Umbilical cord (tissue), 2 donors: ENCODE data around the gene MEI4. TPM values are rescaled to one million over a fixed set of nuclear protein-coding genes. Genes with fewer than 3 reads are reported as not detected.
A peak's percentile ranks its signal among the peaks of the same experiment; 100 is the strongest.
"Not testable (repeated sequence)": the region's sequence is repeated elsewhere in the genome, so short reads cannot be mapped to it uniquely, and the experiment has no call there.

Experiments
- DNase-seq: peaks from one replicate; pipeline ENCODE4 v3.0.0-alpha.2; 2015; ENCODE audit warnings: low spot score
- total RNA-seq: library from RNA; depleted of rRNA; stranded (reverse); fragments of >200 nt; gene quantifications from one replicate; pipeline ENCODE4 v1.2.3, GENCODE V29; 2014; ENCODE audit warnings: low replicate concordance; ENCODE audit not compliant: insufficient read depth

Gene MEI4
- total RNA-seq, 1 donor from 2014 or later = 3.4 TPM

- DNase-seq = no peak
Observed at GRCh38 chr6:77674211-77674610, 21.4 kb downstream of the MEI4 start.

DNA sequence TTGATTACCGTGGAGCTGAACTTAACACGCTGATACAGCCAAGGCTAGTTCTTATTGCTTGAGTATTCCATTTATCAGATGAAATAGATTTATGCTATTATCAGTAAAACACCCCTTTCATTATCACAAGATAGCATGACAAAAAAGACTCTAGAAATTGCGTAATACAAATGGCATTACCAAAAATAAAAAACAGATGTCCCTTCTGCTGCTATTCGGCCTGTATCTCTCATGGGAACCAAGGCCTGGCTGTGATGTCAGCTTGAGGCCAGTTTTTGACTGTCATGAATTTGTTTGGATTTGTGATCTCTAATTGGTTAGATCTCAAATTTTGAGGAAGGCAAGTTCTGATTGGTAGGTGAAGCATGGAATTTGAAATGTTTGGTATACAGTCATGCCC, 25.2 kb downstream of the MEI4 start:
- DNase-seq = no peak

GRCh38 chr6:77683515-77683914, 30.7 kb downstream of the MEI4 start:
- no peak for DNase-seq

- no peak for DNase-seq
Observed at GRCh38 chr6:77686931-77687330, 34.1 kb downstream of the MEI4 start.

- DNase-seq = no peak
Observed at GRCh38 chr6:77688649-77689048, 35.8 kb downstream of the MEI4 start.

DNA sequence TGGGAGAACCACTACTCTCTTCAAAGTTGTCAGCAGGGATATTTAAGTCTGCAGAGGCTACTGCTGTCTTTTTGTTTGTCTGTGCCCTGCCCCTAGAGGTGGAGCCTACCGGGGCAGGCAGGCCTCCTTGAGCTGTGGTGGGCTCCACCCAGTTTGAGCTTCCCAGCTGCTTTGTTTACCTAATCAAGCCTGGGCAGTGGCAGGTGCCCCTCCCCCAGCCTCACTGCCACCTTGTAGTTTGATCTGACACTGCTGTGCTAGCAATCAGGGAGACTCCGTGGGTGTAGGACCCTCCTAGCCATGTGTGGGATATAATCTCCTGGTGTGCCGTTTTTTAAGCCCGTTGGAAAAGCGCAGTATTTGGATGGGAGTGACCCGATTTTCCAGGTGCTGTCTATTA, 47.3 kb downstream of the MEI4 start:
- not testable (repeated sequence) for DNase-seq

DNA sequence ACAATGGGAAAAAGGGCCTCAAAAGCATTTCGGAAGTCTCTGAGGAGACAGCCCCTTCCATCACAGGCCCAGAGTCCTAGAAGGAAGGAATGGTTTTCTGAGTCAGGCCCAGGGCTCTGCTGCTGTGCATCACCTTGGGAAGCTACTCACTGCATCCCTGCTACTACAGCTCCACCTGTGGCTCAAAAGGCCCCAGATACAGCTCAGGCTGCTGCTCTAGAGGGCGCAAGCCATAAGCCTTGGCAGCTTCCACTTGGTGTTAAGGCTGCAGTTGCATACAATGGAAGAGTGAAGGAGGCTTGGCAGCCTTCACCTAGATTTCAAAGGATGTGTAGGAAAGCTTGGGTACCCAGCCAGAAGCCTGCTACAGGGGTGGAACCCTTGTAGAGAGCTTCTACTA, 54.8 kb downstream of the MEI4 start:
- DNase-seq = no peak

DNA sequence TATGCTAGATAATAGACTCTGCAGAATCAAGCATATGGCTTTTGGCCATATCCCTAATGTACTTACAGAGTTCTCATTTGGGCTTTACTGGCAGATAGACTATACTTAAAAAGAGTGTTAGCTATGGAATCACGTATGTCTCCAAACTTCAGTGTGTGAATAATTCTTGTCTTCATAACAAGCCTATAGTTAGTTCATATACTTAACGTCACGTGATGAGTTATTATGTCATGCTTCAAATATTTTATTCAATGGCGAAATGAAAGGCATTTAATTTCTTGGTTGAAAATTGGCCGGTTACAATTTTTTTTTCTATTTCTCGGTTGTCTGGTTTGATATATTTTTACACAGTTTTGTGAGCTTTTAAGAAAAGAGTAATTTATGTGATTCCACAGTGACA, 62.7 kb downstream of the MEI4 start:
- DNase-seq = peak; percentile 9

DNA sequence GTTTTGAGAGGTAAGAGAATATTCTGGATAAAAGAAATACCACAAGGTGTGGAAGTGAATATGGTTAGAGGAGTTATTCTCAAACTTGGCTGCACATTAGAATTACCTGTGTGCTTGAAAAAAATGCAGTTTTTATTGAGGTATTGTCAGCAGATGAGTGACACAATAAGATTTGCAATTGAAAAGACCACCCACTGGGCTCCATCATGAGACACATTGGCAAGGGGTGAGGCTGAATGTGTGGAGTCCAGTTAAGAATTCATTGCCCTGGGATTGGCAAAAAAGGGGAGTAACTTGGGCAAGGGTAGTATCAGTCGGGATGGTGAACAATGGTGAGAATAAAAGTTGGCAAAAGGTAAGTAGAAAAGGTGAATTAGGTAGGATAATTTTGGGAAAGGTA, 63.5 kb downstream of the MEI4 start:
- DNase-seq = no peak

DNA sequence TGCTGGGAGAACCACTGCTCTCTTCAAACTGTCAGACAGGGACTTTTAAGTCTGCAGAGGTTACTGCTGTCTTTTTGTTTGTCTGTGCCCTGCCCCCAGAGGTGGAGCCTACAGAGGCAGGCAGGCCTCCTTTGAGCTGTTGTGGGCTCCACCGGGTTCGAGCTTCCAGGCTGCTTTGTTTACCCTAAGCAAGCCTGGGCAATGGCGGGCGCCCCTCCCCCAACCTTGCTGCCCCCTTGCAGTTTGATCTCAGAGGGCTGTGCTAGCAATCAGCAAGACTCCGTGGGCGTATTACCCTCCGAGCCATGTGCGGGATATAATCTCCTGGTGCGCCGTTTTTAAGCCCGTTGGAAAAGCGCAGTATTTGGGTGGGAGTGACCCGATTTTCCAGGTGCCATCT, 83.2 kb downstream of the MEI4 start:
- not testable (repeated sequence) for DNase-seq

DNA sequence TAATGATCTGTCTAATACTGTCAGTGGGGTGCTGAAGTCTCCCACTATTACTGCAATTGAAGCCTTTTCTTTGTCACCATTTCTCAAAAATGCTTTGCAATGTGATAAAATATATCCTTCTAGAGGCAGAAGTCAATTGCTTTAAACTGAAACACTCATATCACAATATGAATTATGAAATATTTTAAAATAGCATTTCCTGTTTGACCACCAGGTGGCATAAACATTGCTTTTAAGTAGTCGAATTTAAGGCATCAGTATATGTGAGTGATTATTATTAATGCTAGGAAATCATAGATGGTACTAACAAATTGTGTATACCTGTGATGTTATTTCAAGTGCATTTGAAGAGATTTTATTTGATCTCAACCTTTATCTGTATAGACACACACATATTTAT, 87.5 kb downstream of the MEI4 start:
- peak; percentile 31 for DNase-seq

GRCh38 chr6:77752156-77752555, 99.3 kb downstream of the MEI4 start:
- DNase-seq = not testable (repeated sequence)

DNA sequence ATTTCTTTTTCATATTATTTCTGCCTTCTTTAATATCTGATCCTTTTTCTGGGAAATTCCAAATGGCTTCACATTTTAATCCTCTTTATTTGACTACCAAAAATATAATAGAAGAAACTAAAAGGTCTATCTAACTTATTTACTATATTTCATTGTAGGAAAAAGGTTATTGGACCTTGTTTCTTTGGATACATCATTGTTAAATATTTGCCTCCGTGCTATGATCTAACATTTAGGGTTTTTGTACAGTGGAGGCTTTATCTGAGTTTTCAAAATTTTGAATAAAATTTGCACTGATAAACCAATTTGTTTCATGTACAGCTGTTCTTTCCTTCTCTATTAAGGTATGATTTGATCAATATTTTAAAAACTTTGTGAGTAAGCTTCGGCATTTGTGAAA, 109.5 kb downstream of the MEI4 start:
- DNase-seq = no peak

GRCh38 chr6:77763124-77763523, 110.3 kb downstream of the MEI4 start:
- no peak for DNase-seq

DNA sequence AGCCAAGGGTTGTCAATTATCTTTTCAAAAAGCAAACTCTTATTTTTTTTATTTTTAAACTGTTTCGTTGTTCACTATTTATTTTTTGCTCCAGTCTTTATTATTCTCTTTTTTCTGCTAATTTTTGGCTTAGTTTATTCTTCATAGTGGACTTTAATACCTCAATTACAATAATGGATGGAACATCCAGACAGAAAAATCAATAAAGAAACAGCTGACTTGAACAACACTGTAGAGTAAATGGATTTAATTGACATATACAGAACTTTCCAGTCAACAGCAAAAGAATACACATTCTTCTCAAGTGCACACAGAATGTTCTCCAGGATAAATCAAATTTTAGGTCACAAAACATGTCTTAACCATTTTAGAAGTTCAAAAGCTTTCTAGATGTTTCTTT, 111.5 kb downstream of the MEI4 start:
- no peak for DNase-seq

DNA sequence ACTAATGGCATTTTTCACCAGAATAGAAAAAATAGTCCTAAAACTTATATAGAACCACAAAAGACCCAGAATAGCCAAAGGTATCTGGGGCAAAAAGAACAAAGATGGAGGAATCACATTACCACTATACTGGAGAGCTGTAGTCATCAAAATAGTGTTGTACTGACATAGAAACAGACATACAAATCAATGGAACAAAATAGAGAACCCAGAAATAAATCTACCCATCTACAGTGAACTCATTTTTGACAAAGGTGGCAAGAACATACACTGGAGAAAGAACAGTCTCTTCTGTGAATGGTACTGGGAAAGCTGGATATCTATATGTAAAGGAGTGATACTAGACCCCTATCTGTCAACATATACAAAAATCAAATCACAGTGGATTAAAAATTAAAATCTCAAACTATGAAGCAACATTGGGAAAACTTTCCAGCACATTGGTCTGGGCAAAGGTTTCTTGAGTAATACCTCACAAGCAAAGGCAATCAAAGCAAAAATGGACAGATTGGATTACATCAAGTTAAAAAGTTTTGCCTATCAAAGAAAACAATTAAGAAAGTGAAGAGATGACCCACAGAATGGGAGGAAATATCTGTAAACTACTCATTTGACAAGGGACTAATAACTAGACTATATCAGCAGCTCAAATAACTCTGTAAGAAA, 120.5 kb downstream of the MEI4 start:
- DNase-seq = no peak

GRCh38 chr6:77774457-77774856, 121.6 kb downstream of the MEI4 start:
- DNase-seq = no peak

GRCh38 chr6:77776441-77776840, 123.6 kb downstream of the MEI4 start:
- DNase-seq = peak; percentile 94

DNA sequence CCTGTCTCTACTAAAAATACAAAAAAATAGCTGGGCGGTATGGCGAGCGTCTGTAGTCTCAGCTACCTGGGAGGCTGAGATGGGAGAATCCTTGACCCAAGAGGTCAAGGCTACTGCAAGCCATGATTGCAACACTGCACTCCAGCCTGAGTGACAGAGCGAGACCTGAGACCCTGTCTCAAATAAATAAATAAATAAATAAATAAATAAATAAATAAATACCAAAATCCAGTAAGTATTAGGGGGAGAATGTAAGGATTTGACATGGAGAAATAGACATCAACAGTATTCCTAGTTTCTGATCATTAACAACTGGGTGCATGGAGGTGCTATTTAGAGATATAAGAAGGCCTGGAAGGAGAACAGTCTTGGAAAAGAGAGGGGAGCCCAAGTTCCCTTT, 125.7 kb downstream of the MEI4 start:
- no peak for DNase-seq

DNA sequence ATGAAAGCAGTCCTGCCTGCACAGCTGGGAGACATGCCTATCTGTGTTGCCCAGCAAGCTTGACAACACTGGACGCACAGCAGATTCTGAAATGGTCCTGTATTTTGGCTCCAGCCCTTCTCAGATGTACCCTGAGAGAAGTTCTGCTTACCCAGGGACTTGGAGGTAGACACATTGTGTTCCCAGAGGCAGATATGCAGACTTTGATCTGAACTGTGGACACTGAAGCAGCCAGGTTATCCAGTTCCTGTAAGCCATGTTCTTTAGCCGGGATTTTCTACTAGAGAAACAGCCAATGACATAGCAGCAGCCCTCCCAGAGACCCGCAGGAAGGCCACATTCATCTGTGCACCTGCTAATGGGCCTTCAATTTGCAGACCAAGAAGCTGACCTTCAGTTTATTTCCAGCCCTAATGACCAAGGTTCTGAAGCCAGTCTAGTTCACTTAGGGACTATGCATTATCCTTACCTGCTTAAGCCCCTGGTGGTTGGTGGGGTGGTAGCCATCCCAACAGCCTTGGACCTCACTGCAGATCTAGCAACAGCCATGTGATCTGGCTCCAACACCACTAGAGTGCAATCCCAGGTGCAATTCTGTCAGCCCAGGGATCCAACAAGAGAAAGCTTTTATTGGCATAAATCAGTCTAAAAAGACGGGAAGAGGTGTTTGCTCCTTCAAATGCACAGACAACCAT, 134.2 kb downstream of the MEI4 start:
- DNase-seq = no peak

GRCh38 chr6:77796824-77797809, 144.3 kb downstream of the MEI4 start:
- DNase-seq = no peak

DNA sequence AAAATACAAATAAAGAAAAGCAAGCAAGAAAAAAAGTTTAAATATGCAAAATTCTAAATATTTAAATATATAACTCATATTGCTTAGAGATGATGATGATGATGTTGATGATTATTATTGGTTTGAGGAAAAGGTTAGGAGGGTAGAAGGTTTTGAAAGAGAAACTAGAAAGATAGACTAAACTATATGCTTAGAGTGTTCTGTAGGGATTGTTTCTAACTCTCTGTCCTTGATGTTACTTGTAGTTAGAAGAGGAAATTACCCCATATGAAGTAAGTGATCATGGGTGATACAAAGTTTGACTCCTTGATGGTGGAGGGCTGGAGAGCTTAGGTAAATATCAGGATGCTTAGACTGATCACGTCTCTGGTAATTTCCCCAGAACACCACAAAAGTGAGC, 159.5 kb downstream of the MEI4 start:
- no peak for DNase-seq
